Left ventricle myocardium superior (tissue), 1 donor: Measurements from ENCODE around the gene SPSB1. TPM values are rescaled to one million over a fixed set of nuclear protein-coding genes. Genes with fewer than 3 reads are reported as not detected.

ENCODE experiments used
- ATAC-seq: fragments of 200-7000 bp; cut with Tn5 transposase; one replicate; pipeline ENCODE4 v1.9.1; 2020; ENCODE audit warnings: mild to moderate bottlenecking, moderate library complexity
- DNase-seq: peaks from one replicate; pipeline ENCODE4 v3.0.0-alpha.2; 2020
- intact Hi-C: fragments of 100-400 bp; cut with micrococcal nuclease; formaldehyde crosslinking; loops from one replicate; pipeline ENCODE4 v1.11.0; 2022
- total RNA-seq: library from RNA; stranded (reverse); fragmentation: NEBNext Ultra II Directional; extraction: Animal tissue kit (Norgen Biotek cat#: 25700); gene quantifications from one replicate; pipeline ENCODE4 v1.2.1, GENCODE V29; 2021
- donor health status: DM: no; HTN: yes; CAD: no; lungs with severe emphysema.

The SPSB1 gene
- total RNA-seq, 1 donor from 2014 or later = 13.1 TPM

GRCh38 chr1:9399510-9400424 is 107.1 kb downstream of the SPSB1 start:
- DNase-seq (peak; percentile 71), ATAC-seq (peak; percentile 76)
- intact Hi-C loops = no loop called here

DNA sequence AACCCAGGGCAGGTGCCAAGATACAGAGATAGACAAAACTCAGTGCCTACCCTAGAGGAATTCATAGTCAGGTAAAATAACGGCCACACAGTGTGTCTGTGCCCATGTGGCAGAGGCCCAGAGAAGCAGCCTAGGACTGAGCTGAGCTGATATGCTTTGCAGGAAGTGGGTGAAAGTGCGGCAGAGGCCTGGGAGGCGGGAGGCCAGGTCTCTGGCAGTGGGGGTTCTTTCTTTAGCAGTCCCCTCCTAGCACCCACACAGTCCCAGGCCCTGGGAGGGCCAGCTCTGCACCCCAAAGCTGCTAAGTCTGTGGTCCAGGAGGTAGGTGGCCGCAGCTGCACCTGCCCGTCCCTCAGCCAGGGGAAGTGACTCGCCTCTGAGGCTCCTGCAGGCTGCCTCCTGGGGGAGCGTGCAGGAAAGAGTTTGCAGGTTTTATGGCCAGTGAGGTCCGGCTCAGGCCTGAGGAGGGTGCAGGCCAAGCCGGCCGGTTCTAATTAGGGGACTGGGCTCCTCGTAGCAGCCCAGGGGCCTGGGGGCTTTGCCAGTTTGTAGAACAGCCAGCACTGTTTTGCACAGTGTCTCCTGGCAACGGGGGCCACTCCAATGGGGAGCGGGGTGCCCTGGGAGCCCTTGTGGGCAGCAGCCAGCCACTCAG is 107.9 kb downstream of the SPSB1 start:
- ATAC-seq = peak; percentile 79
- peak; percentile 63 for DNase-seq
- intact Hi-C loops = no loop called here

DNA sequence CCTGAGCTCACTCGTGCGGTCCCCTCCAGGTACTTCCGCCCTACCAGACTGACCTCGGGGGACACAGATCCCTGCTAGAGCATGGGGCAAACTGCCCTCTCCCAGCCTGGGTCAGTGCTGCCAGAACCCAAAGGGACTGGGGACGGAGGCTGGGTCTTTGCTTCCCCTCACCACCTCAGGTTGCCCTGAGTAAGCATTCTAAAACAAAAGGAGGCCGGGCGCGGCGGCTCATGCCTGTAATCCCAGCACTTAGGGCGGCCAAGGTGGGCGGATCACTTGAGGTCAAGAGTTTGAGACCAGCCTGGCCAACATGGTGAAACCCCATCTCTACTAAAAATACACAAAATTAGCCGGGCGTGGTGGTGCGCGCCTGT is 108.4 kb downstream of the SPSB1 start:
- ATAC-seq (no peak), DNase-seq (no peak)
- intact Hi-C loops = no loop called here

- peak; percentile 41 for ATAC-seq
Measured at GRCh38 chr1:9402256-9402616, 109.5 kb downstream of the SPSB1 start.

DNA sequence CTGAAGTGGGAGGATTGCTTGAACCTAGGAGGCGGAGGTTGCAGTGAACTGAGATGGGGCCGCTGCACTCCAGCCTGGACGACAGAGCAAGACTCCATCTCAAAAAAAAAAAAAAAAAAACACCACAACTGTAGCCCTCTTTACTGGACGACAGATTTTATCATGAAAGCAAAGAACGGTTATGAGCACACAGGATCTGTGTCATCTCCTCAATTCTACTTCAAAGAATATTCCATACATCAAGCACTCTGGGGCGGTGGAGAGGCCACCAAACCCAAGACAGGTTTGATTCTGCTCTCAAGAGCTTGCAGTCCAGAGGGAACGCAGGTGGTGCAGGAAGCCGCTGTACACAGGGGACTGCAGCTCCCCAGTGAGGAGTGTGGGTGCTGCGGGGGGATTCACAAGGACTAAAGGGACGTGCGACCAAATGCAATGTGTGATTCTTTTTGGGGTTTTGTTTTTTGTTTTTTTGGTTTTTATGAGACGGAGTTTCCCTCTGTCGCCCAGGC is 110.1 kb downstream of the SPSB1 start:
- no peak for ATAC-seq
- DNase-seq = no peak
- intact Hi-C loops = no loop called here

More at GRCh38 chr1:9402256-9402616, 109.5 kb downstream of the SPSB1 start:
- intact Hi-C loops = no loop called here
- DNase-seq = no peak

GRCh38 chr1:9404117-9404914 is 111.6 kb downstream of the SPSB1 start:
- intact Hi-C loops = no loop called here
- DNase-seq (no peak), ATAC-seq (no peak)

DNA sequence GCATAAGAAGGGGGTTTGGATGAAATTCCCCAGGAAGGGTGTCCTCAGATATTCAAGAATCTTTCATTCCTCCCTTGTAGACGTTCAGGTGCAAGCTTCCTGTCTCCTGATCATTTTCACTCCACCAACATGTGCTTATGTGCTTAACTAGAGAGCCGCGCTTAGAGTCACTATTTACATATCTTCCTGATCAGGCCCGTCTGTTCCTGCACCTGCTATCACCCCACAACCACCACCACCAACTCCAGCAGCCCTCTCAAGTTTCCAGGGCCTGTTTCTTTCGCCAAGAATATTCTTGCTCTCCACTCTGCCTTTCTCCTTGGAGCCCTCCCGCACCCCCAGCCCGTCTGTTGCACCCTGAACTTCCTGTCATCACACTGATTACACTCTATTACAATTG is 113.4 kb downstream of the SPSB1 start:
- no peak for ATAC-seq
- no peak for DNase-seq
- intact Hi-C loops = no loop called here

DNA sequence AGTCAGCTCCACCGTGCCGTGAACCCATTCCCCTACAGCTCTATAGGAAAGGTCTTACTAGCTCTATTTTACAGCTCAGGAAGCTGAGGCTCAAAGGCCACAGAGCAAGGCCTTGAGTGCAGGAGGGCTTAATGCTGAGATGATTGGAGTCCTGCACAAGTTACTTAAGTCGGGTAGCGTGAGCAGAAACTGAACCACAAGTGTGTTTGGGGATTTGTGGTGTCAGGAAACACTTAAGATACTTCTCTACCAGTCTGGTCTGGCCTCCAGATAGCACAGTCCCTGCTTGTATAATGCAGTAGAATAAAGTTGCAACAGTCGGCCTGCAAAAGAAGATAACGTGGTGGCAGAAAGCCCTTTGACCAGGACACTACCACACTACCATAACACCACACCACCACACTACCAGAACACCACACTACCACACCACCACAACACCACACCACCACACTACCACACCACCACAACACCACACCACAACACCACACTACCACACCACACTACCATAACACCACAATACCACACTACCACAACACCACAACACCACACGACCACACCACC is 118.1 kb downstream of the SPSB1 start:
- DNase-seq (no peak), ATAC-seq (peak; percentile 2)
- intact Hi-C loops = no loop called here

DNA sequence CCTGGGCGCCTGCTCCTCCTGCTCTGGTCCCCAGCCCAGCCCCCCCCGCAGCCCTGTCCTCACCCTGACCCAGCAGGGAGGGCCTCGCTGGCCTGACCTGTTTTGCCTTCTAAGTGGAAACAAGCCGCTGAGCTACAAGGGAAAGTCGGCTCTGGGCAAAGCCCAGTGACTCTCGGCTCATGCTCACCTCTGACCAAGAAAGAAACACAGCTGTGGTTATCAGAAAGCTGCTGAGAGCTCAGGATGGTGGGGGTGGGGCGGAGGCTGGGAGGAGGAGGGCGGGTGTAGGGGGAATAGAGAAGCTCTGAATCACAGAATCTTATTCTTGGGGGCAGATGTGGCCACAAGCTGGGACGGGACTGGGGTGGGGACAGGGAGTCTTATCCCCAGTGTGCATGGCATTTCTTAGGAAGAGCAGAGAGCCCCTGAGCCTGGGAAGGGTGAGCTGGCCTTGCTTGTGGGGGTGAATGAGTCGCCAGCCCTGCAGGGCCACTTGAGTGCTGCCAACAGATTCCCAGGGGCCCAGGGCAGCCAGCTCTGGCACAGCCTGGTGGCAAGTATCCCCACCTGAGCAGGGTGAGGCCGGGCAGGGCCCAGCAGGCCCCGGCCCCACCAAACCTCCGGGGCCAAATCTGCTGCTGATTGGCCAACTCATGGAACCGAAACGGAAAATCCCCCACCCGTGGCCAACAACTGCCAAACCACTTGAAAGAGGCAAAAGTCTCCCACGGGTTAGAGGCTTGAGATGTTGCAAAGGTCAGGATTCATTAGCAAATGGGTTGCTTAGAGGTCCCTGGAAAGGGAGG is 120.6 kb downstream of the SPSB1 start:
- peak; percentile 75 for DNase-seq
- intact Hi-C loops = no loop called here
- ATAC-seq = peak; percentile 90

DNA sequence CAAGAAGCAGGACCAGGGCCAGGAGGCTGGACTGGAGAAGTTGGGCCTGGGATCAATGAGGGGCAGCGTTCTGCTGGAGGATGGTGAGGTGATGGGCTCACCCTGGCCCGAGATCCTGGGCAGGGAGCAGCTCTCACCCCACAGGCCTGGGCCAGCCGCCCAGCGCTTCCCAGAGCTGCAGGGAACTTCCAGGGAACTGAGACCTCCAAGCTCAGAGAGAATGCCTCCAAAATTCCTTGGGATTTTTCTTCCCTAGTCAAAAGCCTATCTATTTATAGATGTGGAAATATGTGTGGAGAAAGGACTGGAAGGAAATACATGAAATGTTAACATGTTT is 121.2 kb downstream of the SPSB1 start:
- intact Hi-C loops = no loop called here
- DNase-seq = peak; percentile 72
- ATAC-seq = peak; percentile 67

GRCh38 chr1:9416506-9416905 is 123.8 kb downstream of the SPSB1 start:
- DNase-seq (no peak), ATAC-seq (no peak)
- intact Hi-C loops = no loop called here

DNA sequence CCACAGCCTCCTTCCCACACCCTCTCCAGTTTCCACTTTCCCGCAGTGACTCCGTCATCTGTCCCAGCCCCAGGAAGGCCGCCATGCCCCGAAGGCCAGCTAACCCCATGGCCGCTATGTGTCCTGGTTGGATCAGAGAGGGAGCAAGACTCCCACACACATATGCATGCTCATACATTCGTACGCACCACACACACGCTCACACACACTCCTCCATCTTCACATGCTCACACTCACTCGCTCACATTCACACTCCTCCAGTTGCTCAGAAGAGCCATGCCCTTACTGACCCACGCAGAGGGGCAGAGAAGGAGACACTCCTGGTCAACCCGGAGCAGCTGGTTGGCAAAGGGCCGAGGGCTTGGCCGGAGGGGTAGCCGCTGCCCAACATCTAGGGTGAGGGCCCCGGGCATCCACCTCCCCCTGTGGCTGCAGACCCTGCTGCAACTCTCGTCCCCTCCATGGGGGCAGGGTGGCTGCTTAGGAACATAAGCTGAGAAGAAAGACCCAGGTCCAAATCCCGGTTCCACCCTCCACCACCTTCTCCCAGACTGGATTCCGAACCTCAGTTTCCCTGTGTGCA is 124.3 kb downstream of the SPSB1 start:
- intact Hi-C loops = no loop called here
- DNase-seq (no peak), ATAC-seq (no peak)

- DNase-seq (no peak), ATAC-seq (no peak)
- intact Hi-C loops = no loop called here
Measured at GRCh38 chr1:9417695-9418094, 125.0 kb downstream of the SPSB1 start.

DNA sequence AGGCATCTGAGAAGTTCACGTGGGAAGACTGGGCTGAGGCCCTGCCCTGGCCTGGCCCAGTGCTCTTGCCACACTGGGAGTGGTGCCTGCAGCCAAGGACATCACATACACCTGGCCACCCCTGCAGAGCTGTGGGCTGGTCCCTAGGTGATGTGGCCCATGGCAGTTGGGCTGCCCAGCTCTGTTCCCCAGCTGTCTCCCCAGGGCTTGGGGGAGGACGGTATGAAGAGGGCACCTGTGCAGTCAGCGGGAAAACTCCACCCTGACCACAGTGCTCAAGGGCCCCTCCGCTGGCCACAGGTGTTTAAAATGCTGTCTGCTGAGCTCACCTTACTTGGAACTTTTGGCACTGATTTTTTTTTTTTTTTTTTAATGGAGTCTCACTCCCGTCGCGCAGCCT is 126.2 kb downstream of the SPSB1 start:
- no peak for DNase-seq
- ATAC-seq = no peak
- intact Hi-C loops = no loop called here

Other genes with a start within 250 kb of the SPSB1 start
- gene SLC2A5, start 223.3 kb upstream of the SPSB1 start, total RNA-seq = 3.2 TPM
- gene GPR157, start 163.8 kb upstream of the SPSB1 start, total RNA-seq = 42.2 TPM
- gene H6PD, start 58.1 kb upstream of the SPSB1 start, total RNA-seq = 20.3 TPM
- 3.8 TPM for gene SLC25A33, start 246.6 kb downstream of the SPSB1 start, total RNA-seq